ENCODE results near the gene EFNA4. TPM values are rescaled to one million over a fixed set of nuclear protein-coding genes. Genes with fewer than 3 reads are reported as not detected.

Gene EFNA4
- total and polyA plus RNA-seq, 9 of the 15 experiments (the other 6 are each of a cell fraction or from before 2014, with no cell fraction given): 0.68 to 7.4 (median 6.1) TPM

DNA sequence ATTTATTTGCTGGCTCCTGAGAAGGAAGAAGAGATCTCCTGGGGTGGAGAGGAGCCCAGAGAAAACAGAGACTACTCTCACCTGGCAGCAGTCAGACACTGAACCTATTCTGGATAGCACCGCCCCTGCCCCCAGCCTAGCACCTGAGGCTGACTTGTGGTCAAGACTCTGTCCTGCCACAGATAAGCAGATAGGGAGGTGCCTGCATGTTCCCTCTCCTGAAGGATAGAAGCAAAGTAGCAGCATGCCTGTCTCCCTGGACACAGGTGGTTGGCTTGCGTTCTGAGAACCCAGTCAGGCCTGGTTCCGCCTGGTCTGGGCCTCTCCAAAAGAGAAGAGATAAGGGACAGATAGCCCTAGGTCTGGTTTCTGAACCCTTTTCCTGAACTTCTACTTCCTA lies 13.8 kb downstream of the EFNA4 start (continued):
- TF ChIP-seq RBM15 (IDR thresholded peaks at IDR 0.05; ENCODE audit: insufficient read depth, low read length) (no peak), ZEB2 (IDR thresholded peaks at IDR 0.05) (peak; percentile 78), ZNF174 (CRISPR knock-in tag; IDR thresholded peaks at IDR 0.05) (no peak), ZBTB8A (IDR thresholded peaks at IDR 0.05; ENCODE audit: partially characterized antibody) (no peak), SP2 (IDR thresholded peaks at IDR 0.05; ENCODE audit: extremely low read depth, low read depth, low read length, poor library complexity, severe bottlenecking) (no peak), KDM5B (IDR thresholded peaks at IDR 0.05; ENCODE audit: insufficient replicate concordance, low read depth, low read length) (no peak), BRD9 (IDR thresholded peaks at IDR 0.05; ENCODE audit: low read depth, partially characterized antibody) (no peak), HIVEP1 (CRISPR knock-in tag; IDR thresholded peaks at IDR 0.05) (no peak), GTF2F1 (IDR thresholded peaks at IDR 0.05; ENCODE audit: low read depth, low read length) (no peak), HDAC6 (IDR thresholded peaks at IDR 0.05; ENCODE audit: low read depth, low read length) (no peak), GABPA (tag; conservative IDR thresholded peaks at IDR 0.05; ENCODE audit: low read depth) (no peak), HDAC2 (IDR thresholded peaks at IDR 0.05) (no peak), TSC22D4 (tag; IDR thresholded peaks at IDR 0.05) (no peak), BRCA1 (IDR thresholded peaks at IDR 0.05) (no peak), BRCA1 (CRISPR knock-in tag; IDR thresholded peaks at IDR 0.05) (no peak), RAD21 (CRISPR knock-in tag; conservative IDR thresholded peaks at IDR 0.05 in 1 of 2, IDR thresholded peaks at IDR 0.05 in 1 of 2) (no peak), TAF15 (IDR thresholded peaks at IDR 0.05; ENCODE audit: low read depth, low read length) (no peak), FOXM1 (IDR thresholded peaks at IDR 0.05; ENCODE audit: low read depth) (no peak), FOXM1 (CRISPR knock-in tag; IDR thresholded peaks at IDR 0.05; ENCODE audit: low read depth) (no peak), CSDE1 (IDR thresholded peaks at IDR 0.05) (no peak), NFYB (IDR thresholded peaks at IDR 0.05; ENCODE audit: extremely low read depth, insufficient read length) (no peak), ESRRA (IDR thresholded peaks at IDR 0.05; ENCODE audit: borderline replicate concordance, low read depth) (peak; percentile 50; the same call in 1 of the 2 replicates), PML (IDR thresholded peaks at IDR 0.05; ENCODE audit: low read length) (no peak)
- TF ChIP-seq, protein P1, sequence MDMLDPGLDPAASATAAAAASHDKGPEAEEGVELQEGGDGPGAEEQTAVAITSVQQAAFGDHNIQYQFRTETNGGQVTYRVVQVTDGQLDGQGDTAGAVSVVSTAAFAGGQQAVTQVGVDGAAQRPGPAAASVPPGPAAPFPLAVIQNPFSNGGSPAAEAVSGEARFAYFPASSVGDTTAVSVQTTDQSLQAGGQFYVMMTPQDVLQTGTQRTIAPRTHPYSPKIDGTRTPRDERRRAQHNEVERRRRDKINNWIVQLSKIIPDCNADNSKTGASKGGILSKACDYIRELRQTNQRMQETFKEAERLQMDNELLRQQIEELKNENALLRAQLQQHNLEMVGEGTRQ (CRISPR knock-in tag; IDR thresholded peaks at IDR 0.05): no peak
- TF ChIP-seq, protein P2, sequence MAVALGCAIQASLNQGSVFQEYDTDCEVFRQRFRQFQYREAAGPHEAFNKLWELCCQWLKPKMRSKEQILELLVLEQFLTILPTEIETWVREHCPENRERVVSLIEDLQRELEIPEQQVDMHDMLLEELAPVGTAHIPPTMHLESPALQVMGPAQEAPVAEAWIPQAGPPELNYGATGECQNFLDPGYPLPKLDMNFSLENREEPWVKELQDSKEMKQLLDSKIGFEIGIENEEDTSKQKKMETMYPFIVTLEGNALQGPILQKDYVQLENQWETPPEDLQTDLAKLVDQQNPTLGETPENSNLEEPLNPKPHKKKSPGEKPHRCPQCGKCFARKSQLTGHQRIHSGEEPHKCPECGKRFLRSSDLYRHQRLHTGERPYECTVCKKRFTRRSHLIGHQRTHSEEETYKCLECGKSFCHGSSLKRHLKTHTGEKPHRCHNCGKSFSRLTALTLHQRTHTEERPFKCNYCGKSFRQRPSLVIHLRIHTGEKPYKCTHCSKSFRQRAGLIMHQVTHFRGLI (CRISPR knock-in tag; IDR thresholded peaks at IDR 0.05): no peak
- TF ChIP-seq, protein P3, sequence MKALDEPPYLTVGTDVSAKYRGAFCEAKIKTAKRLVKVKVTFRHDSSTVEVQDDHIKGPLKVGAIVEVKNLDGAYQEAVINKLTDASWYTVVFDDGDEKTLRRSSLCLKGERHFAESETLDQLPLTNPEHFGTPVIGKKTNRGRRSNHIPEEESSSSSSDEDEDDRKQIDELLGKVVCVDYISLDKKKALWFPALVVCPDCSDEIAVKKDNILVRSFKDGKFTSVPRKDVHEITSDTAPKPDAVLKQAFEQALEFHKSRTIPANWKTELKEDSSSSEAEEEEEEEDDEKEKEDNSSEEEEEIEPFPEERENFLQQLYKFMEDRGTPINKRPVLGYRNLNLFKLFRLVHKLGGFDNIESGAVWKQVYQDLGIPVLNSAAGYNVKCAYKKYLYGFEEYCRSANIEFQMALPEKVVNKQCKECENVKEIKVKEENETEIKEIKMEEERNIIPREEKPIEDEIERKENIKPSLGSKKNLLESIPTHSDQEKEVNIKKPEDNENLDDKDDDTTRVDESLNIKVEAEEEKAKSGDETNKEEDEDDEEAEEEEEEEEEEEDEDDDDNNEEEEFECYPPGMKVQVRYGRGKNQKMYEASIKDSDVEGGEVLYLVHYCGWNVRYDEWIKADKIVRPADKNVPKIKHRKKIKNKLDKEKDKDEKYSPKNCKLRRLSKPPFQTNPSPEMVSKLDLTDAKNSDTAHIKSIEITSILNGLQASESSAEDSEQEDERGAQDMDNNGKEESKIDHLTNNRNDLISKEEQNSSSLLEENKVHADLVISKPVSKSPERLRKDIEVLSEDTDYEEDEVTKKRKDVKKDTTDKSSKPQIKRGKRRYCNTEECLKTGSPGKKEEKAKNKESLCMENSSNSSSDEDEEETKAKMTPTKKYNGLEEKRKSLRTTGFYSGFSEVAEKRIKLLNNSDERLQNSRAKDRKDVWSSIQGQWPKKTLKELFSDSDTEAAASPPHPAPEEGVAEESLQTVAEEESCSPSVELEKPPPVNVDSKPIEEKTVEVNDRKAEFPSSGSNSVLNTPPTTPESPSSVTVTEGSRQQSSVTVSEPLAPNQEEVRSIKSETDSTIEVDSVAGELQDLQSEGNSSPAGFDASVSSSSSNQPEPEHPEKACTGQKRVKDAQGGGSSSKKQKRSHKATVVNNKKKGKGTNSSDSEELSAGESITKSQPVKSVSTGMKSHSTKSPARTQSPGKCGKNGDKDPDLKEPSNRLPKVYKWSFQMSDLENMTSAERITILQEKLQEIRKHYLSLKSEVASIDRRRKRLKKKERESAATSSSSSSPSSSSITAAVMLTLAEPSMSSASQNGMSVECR (CRISPR knock-in tag; IDR thresholded peaks at IDR 0.05): no peak

All from K562 (cell line).